Stomach smooth muscle (tissue), 2 donors: ENCODE measurements around the gene NHLH2.

Experiments
- H3K27ac ChIP-seq: one replicate; pipeline ENCODE4 v1.7.0; 2013; ENCODE audit warnings: mild to moderate bottlenecking, low read length, inconsistent platforms
- H3K27me3 ChIP-seq, 2 donors: one replicate each; pipeline ENCODE4 v1.7.0; 2013; ENCODE audit warnings: low read length in 2 of 2; ENCODE audit not compliant: insufficient read depth in 2 of 2, control insufficient read depth in 1 of 2
- H3K36me3 ChIP-seq, 2 donors: one replicate each; pipeline ENCODE4 v1.7.0; 2013; ENCODE audit warnings: low read length in 2 of 2; ENCODE audit not compliant: control insufficient read depth in 2 of 2, insufficient read depth in 2 of 2
- H3K4me1 ChIP-seq: one replicate; pipeline ENCODE4 v1.7.0; 2013; ENCODE audit warnings: low read length; ENCODE audit not compliant: control insufficient read depth, insufficient read depth
- H3K4me3 ChIP-seq, 2 donors: one replicate each; pipeline ENCODE4 v1.7.0; 2013; ENCODE audit warnings: low read length in 2 of 2
- H3K9ac ChIP-seq, 2 donors: one replicate each; pipeline ENCODE4 v1.7.0; 2013; ENCODE audit warnings: low read length in 2 of 2, mild to moderate bottlenecking in 1 of 2
- H3K9me3 ChIP-seq, 2 donors: one replicate each; pipeline ENCODE4 v1.7.0; 2013; ENCODE audit warnings: low read length in 2 of 2; ENCODE audit not compliant: control insufficient read depth in 2 of 2
- donor health status: healthy.
- donor health status: Pancreatic carcinoma.

The NHLH2 gene

GRCh38 chr1:115840605-115841460 is at the start of gene NHLH2:
TSS of gene NHLH2 (minus strand) at chr1:115841126. CDS start at chr1:115838372, 2,754 bp downstream.
- Histone ChIP-seq H3K4me1 (peaks cover 18% of the 10 kb centered on the region), H3K27me3 (peaks cover 33 to 62% of the 10 kb centered on the region in 2 donors)

GRCh38 chr1:115890580-115890979 is 49.7 kb upstream of the NHLH2 start:
- H3K9me3 ChIP-seq, result peaks cover 3% of the 10 kb centered on the region in 2 donors
- no peaks in the 10 kb centered on the region for H3K4me1 ChIP-seq
- no peak overlapping the region for H3K27ac ChIP-seq
- no peak overlapping the region for H3K9ac ChIP-seq
- H3K4me3 ChIP-seq, result no peak overlapping the region
- no peaks in the 10 kb centered on the region for H3K36me3 ChIP-seq
- H3K27me3 ChIP-seq, result no peaks in the 10 kb centered on the region

More at GRCh38 chr1:115840605-115841460, at the start of gene NHLH2:
- Histone ChIP-seq H3K4me3 (no peak within 1 kb of the TSS), H3K9ac (no peak within 1 kb of the TSS), H3K36me3 (no peaks in the 10 kb centered on the region), H3K27ac (no peak within 1 kb of the TSS), H3K9me3 (no peaks in the 10 kb centered on the region)

- Histone ChIP-seq H3K27me3 (no peaks in the 10 kb centered on the region), H3K36me3 (no peaks in the 10 kb centered on the region)
Observed at GRCh38 chr1:115888976-115889375, 48.0 kb upstream of the NHLH2 start.

GRCh38 chr1:115882913-115883902 is 42.3 kb upstream of the NHLH2 start:
- H3K36me3 ChIP-seq, result no peaks in the 10 kb centered on the region
- no peaks in the 10 kb centered on the region for H3K4me1 ChIP-seq
- H3K27me3 ChIP-seq, result peaks cover 0 to 3% of the 10 kb centered on the region in 2 donors
- H3K4me3 ChIP-seq, result no peak overlapping the region
- H3K9ac ChIP-seq, result no peak overlapping the region
- no peaks in the 10 kb centered on the region for H3K9me3 ChIP-seq
- H3K27ac ChIP-seq, result no peak overlapping the region

More at GRCh38 chr1:115888976-115889375, 48.0 kb upstream of the NHLH2 start:
- no peak overlapping the region for H3K9ac ChIP-seq
- H3K4me3 ChIP-seq, result no peak overlapping the region
- peaks cover 3% of the 10 kb centered on the region in 2 donors for H3K9me3 ChIP-seq
- H3K4me1 ChIP-seq, result no peaks in the 10 kb centered on the region
- H3K27ac ChIP-seq, result no peak overlapping the region

- no peak overlapping the region for H3K27ac ChIP-seq
- no peaks in the 10 kb centered on the region for H3K36me3 ChIP-seq
- H3K9me3 ChIP-seq, result no peaks in the 10 kb centered on the region
Observed at GRCh38 chr1:115880981-115881672, 40.2 kb upstream of the NHLH2 start.

GRCh38 chr1:115879977-115880376 is 39.1 kb upstream of the NHLH2 start:
- peaks cover 0 to 3% of the 10 kb centered on the region in 2 donors for H3K27me3 ChIP-seq
- no peak overlapping the region for H3K27ac ChIP-seq
- no peak overlapping the region for H3K9ac ChIP-seq
- H3K9me3 ChIP-seq, result no peaks in the 10 kb centered on the region
- no peak overlapping the region for H3K4me3 ChIP-seq
- no peaks in the 10 kb centered on the region for H3K36me3 ChIP-seq
- H3K4me1 ChIP-seq, result no peaks in the 10 kb centered on the region

More at GRCh38 chr1:115880981-115881672, 40.2 kb upstream of the NHLH2 start:
- no peak overlapping the region for H3K9ac ChIP-seq
- H3K4me1 ChIP-seq, result no peaks in the 10 kb centered on the region
- peaks cover 0 to 3% of the 10 kb centered on the region in 2 donors for H3K27me3 ChIP-seq
- no peak overlapping the region for H3K4me3 ChIP-seq

- Histone ChIP-seq H3K4me3 (no peak overlapping the region), H3K4me1 (no peaks in the 10 kb centered on the region), H3K36me3 (no peaks in the 10 kb centered on the region), H3K9ac (no peak overlapping the region), H3K27ac (no peak overlapping the region), H3K27me3 (peaks cover 0 to 2% of the 10 kb centered on the region in 2 donors), H3K9me3 (no peaks in the 10 kb centered on the region)
Observed at GRCh38 chr1:115877511-115877910, 36.6 kb upstream of the NHLH2 start.

- Histone ChIP-seq H3K4me3 (no peak overlapping the region), H3K9ac (no peak overlapping the region), H3K27me3 (peaks cover 0 to 4% of the 10 kb centered on the region in 2 donors), H3K9me3 (no peaks in the 10 kb centered on the region), H3K36me3 (no peaks in the 10 kb centered on the region), H3K27ac (no peak overlapping the region), H3K4me1 (no peaks in the 10 kb centered on the region)
Observed at GRCh38 chr1:115874904-115875303, 34.0 kb upstream of the NHLH2 start.

GRCh38 chr1:115874497-115874896 is 33.6 kb upstream of the NHLH2 start:
- Histone ChIP-seq H3K9me3 (no peaks in the 10 kb centered on the region), H3K36me3 (no peaks in the 10 kb centered on the region), H3K4me3 (no peak overlapping the region), H3K27ac (no peak overlapping the region), H3K9ac (no peak overlapping the region), H3K4me1 (no peaks in the 10 kb centered on the region), H3K27me3 (peaks cover 0 to 4% of the 10 kb centered on the region in 2 donors)

GRCh38 chr1:115873184-115873583 is 32.3 kb upstream of the NHLH2 start:
- no peak overlapping the region for H3K27ac ChIP-seq
- H3K9ac ChIP-seq, result no peak overlapping the region
- no peak overlapping the region for H3K4me3 ChIP-seq
- no peaks in the 10 kb centered on the region for H3K9me3 ChIP-seq
- no peaks in the 10 kb centered on the region for H3K36me3 ChIP-seq
- H3K27me3 ChIP-seq, result peaks cover 0 to 4% of the 10 kb centered on the region in 2 donors
- no peaks in the 10 kb centered on the region for H3K4me1 ChIP-seq
